K562 (cell line): Measurements from ENCODE around the gene INVS. TPM values are rescaled to one million over a fixed set of nuclear protein-coding genes. Genes with fewer than 3 reads are reported as not detected.

Experiments used
- ATAC-seq: fragments of 200-7000 bp; cut with Tn5 transposase; 3 replicates; pipeline ENCODE4 v1.9.1; 2020; ENCODE audit warnings: moderate library complexity
- BruUV-seq: library from RNA; stranded (reverse); fragments of 400-500 nt; replicated peaks from 2 replicates; lab custom pipeline; 2021; lab: Mats Ljungman, UMichigan
- CTCF ChIA-PET: fragments of 300-600 bp; formaldehyde crosslinking; extraction: SDS; loops from one replicate; lab custom pipeline; 2021; ENCODE audit warnings: low intra/inter-chr PET ratio; lab: Yijun Ruan, JAX
- POLR2A ChIA-PET: fragments of 300-600, 350-650 bp; sonication (Branson Sonifier 250); formaldehyde crosslinking; extraction: SDS; loops from one replicate; lab custom pipeline; 2021; ENCODE audit warnings: antibody characterized with exemption, inconsistent platforms; lab: Yijun Ruan, JAX
- DNase-seq, 4 experiments: peaks; one replicate each; pipeline versions ENCODE4 v3.0.0 to v3.0.0-alpha.2; 2011 to 2018; ENCODE audit warnings: low spot score in 3 of 4, mixed read lengths in 3 of 4; ENCODE audit errors: extremely low read depth in 1 of 4
- FAIRE-seq: peaks from 2 replicates; lab custom pipeline; 2011; peaks lifted over from hg19 to GRCh38; lab: Jason Lieb, UNC
- H2AFZ ChIP-seq: 2 replicates; pipeline ENCODE4 v1.6.0; 2011; ENCODE audit warnings: low read depth, low read length, control low read depth, inconsistent platforms
- H3K27ac ChIP-seq: fragments of 200-600 bp; 3 replicates; pipeline ENCODE4 v1.8.0; 2011; ENCODE audit warnings: low read depth, mild to moderate bottlenecking, control low read depth, inconsistent platforms, low read length, moderate library complexity, mixed read lengths; ENCODE audit errors: extremely low read depth
- H3K27me3 ChIP-seq, 2 experiments: fragments of 300-600 bp in 1 of 2; 2 replicates in 1 of 2; 3 replicates in 1 of 2; pipeline versions ENCODE4 v1.6.0 to v1.8.0; 2011; ENCODE audit warnings: inconsistent platforms in 2 of 2, low read length in 2 of 2, mild to moderate bottlenecking in 1 of 2, mixed read lengths in 1 of 2, moderate library complexity in 1 of 2; ENCODE audit not compliant: control insufficient read depth in 2 of 2, insufficient read depth in 2 of 2
- H3K36me3 ChIP-seq: fragments of 300-600 bp; 3 replicates; pipeline ENCODE4 v1.8.0; 2011; ENCODE audit warnings: mild to moderate bottlenecking, low read length, inconsistent platforms; ENCODE audit not compliant: control insufficient read depth, insufficient read depth
- H3K4me1 ChIP-seq, 2 experiments: fragments of 200-600 bp in 1 of 2; replicated peaks in 1 of 2; 2 replicates in 1 of 2; 3 replicates in 1 of 2; pipeline versions ENCODE4 v1.5.1 to v1.8.0; 2011; ENCODE audit warnings: inconsistent platforms in 2 of 2, low read length in 2 of 2, mild to moderate bottlenecking in 1 of 2, mixed read lengths in 1 of 2, moderate library complexity in 1 of 2; ENCODE audit not compliant: control insufficient read depth in 2 of 2, insufficient read depth in 2 of 2
- H3K4me2 ChIP-seq: 2 replicates; pipeline ENCODE4 v1.6.1; 2011; ENCODE audit warnings: low read length, control low read depth, inconsistent platforms, mixed read lengths; ENCODE audit not compliant: insufficient read depth
- H3K4me3 ChIP-seq: fragments of 200-600 bp; sonication (generic), shearing (Covaris generic); 2 replicates; pipeline ENCODE4 v1.5.1; 2016; ENCODE audit warnings: control low read depth, inconsistent platforms
- H3K79me2 ChIP-seq: fragments of 200-600 bp; 3 replicates; pipeline ENCODE4 v1.8.0; 2011; ENCODE audit warnings: low read length, inconsistent platforms; ENCODE audit not compliant: control insufficient read depth, insufficient read depth
- H3K9ac ChIP-seq, 2 experiments: 2 replicates each; pipeline versions ENCODE4 v1.6.0 to v1.6.1; 2011; ENCODE audit warnings: low read depth in 2 of 2, low read length in 2 of 2, control low read depth in 1 of 2, inconsistent platforms in 1 of 2, mild to moderate bottlenecking in 1 of 2, mixed read lengths in 1 of 2; ENCODE audit not compliant: insufficient read depth in 1 of 2
- H3K9me1 ChIP-seq: one replicate; pipeline ENCODE4 v1.6.0; 2011; ENCODE audit warnings: inconsistent platforms, mild to moderate bottlenecking, low read length, moderate library complexity; ENCODE audit not compliant: control insufficient read depth, insufficient read depth
- H3K9me3 ChIP-seq: replicated peaks from 2 replicates; pipeline ENCODE4 v1.5.1; 2011; ENCODE audit warnings: low read depth, low read length, inconsistent platforms; ENCODE audit not compliant: control insufficient read depth, insufficient read depth
- H4K20me1 ChIP-seq: replicated peaks from 2 replicates; pipeline ENCODE4 v1.6.1; 2011; ENCODE audit warnings: low read length, inconsistent platforms, mixed read lengths; ENCODE audit not compliant: control insufficient read depth, insufficient read depth
- FIP1L1 ChIP-seq: fragments of 200-400 bp; formaldehyde crosslinking; IDR thresholded peaks from 2 replicates; pipeline ENCODE4 v1.6.1; 2018; ENCODE audit warnings: mild to moderate bottlenecking, low read depth, low read length; ENCODE audit not compliant: poor library complexity, severe bottlenecking
- FOXA1 ChIP-seq: fragments of 450-650 bp; IDR thresholded peaks from 2 replicates; pipeline ENCODE4 v1.6.1; 2016; ENCODE audit warnings: mild to moderate bottlenecking, borderline replicate concordance
- FOXM1 ChIP-seq, 2 experiments: fragments of 450-650 bp in 1 of 2; sonication (generic) in 1 of 2; formaldehyde crosslinking in 1 of 2; IDR thresholded peaks; 2 replicates each; pipeline versions ENCODE4 v1.6.1 to v1.9.0; 2017 to 2022; ENCODE audit warnings: low read depth in 2 of 2, mild to moderate bottlenecking in 2 of 2, missing genetic modification reagents in 1 of 2, moderate library complexity in 1 of 2
- HSF4 ChIP-seq: fragments of 250-450 bp; sonication (Bioruptor Pico); IDR thresholded peaks from 2 replicates; pipeline ENCODE4 v2.1.2; 2022; ENCODE audit warnings: mild to moderate bottlenecking, moderate library complexity, borderline replicate concordance
- POLR2H ChIP-seq: IDR thresholded peaks from 2 replicates; pipeline ENCODE4 v1.6.1; 2016; ENCODE audit warnings: missing genetic modification characterization, low read depth, mild to moderate bottlenecking, control low read depth, missing compliant biosample characterization, moderate library complexity
- SMAD3 ChIP-seq: fragments of 450-650 bp; formaldehyde crosslinking; conservative IDR thresholded peaks from 2 replicates; pipeline ENCODE4 v1.4.0; 2020; ENCODE audit warnings: mild to moderate bottlenecking
- ZNF239 ChIP-seq: fragments of 250-450 bp; sonication (Bioruptor Pico); IDR thresholded peaks from 2 replicates; pipeline ENCODE4 v1.4.0; 2020; ENCODE audit warnings: mild to moderate bottlenecking
- ZNF586 ChIP-seq: fragments of 450-650 bp; formaldehyde crosslinking; conservative IDR thresholded peaks from 2 replicates; pipeline ENCODE4 v1.4.0; 2020; ENCODE audit warnings: mild to moderate bottlenecking, moderate library complexity
- WGBS: fragments of 100-300 bp; shearing (Covaris generic); methylation state at CpG from one replicate; pipeline ENCODE4 v1.1.6; 2016; ENCODE audit warnings: low coverage, mixed read lengths; ENCODE audit not compliant: insufficient coverage; ENCODE audit errors: missing lambda C conversion rate; 5-methylcytosine and 5-hydroxymethylcytosine counted together
- in situ Hi-C: fragments of 300-500 bp; cut with MboI; formaldehyde crosslinking; loops from 4 replicates; pipeline ENCODE4 v1.15.0; 2018; ENCODE audit warnings: inconsistent platforms, mixed read lengths
- intact Hi-C: fragments of 100-400 bp; cut with micrococcal nuclease; formaldehyde crosslinking; loops from 2 replicates; pipeline ENCODE4 v1.14.2; 2022
- polyA plus RNA-seq, 8 experiments: library from polyadenylated mRNA; depleted of rRNA in 4 of 8; stranded (reverse) in 5 of 8; unstranded in 3 of 8; fragments of >200 nt; fragmentation: Nextera tagmentation in 2 of 8; fragmentation: Illumina TruSeq in 1 of 8; extraction: Ambion mirVana in 2 of 8; extraction: Trizol in 1 of 8; gene quantifications; 2 replicates each; pipeline versions ENCODE4 v1.2.1 to v1.2.3, GENCODE V29; 2011 to 2014; ENCODE audit warnings: inconsistent platforms in 1 of 8, missing spikeins in 1 of 8
- total RNA-seq, 7 experiments: library from RNA; depleted of rRNA in 6 of 7; stranded (reverse); fragments of >200 nt in 6 of 7; fragmentation: Illumina TruSeq in 2 of 7; extraction: Trizol in 2 of 7; gene quantifications; 2 replicates each; pipeline versions ENCODE4 v1.2.1 to v1.2.3, GENCODE V29; 2011 to 2021; ENCODE audit warnings: low replicate concordance in 1 of 7

INVS gene
- total and polyA plus RNA-seq, 9 of the 15 experiments (the other 6 are each of a cell fraction or from before 2014, with no cell fraction given): 0.77 to 18.5 (median 10.0) TPM

- TF ChIP-seq FOXM1 (IDR thresholded peaks at IDR 0.05; ENCODE audit: low read depth): no peak
- TF ChIP-seq FOXM1 (CRISPR knock-in tag; IDR thresholded peaks at IDR 0.05; ENCODE audit: low read depth): no peak
- TF ChIP-seq FIP1L1: no peak
- no peak for TF ChIP-seq SMAD3 (CRISPR knock-in tag)
- no peak for TF ChIP-seq ZNF239 (CRISPR knock-in tag)
- no peak for TF ChIP-seq FOXA1
- no peak for TF ChIP-seq HSF4 (CRISPR knock-in tag)
These were observed 30.7 kb downstream of the INVS start (continued) for GRCh38 chr9:100129772-100130171.

GRCh38 chr9:100131216-100131615 lies 32.2 kb downstream of the INVS start:
- Histone ChIP-seq H3K36me3 (peaks cover 10% of the 10 kb centered on the region; the same call in 1 of the 3 replicates), H3K4me1 (peaks cover 0 to 3% of the 10 kb centered on the region in 2 experiments; a peak in 2 of 5 replicates), H2AFZ (no peak overlapping the region), H3K9ac (no peak overlapping the region), H3K79me2 (0 out of 3 replicates have a peak, but pooled peaks cover under 1% of the 10 kb centered on the region), H4K20me1 (no peaks in the 10 kb centered on the region), H3K4me3 (no peak overlapping the region), H3K9me3 (no peaks in the 10 kb centered on the region), H3K4me2 (no peak overlapping the region), H3K27ac (no peak overlapping the region), H3K9me1 (no peaks in the 10 kb centered on the region), H3K27me3 (no peaks in the 10 kb centered on the region)
- TF ChIP-seq ZNF586 (CRISPR knock-in tag): no peak
- no peak for TF ChIP-seq POLR2H (tag)
- in situ Hi-C loops: no loop called here
- intact Hi-C loops: no loop called here
- BruUV-seq: no TSS peak
- ChIA-PET POLR2A (interaction anchor here (0.6 kb wide), 1 partner anchor 44 kb away, joined by 3 read pairs; no protein-coding TSS in a partner anchor), CTCF (no interaction called here)
- DNase-seq (no peak), FAIRE-seq (no peak), ATAC-seq (no peak)
- WGBS: 100% methylated on average over 1 of the region's 1 CpG
